ENCODE data around the gene PRKCZ. TPM values are rescaled to one million over a fixed set of nuclear protein-coding genes. Genes with fewer than 3 reads are reported as not detected.

PRKCZ gene
- total RNA-seq, 1 experiment from 2014 or later: 45.9 TPM

DNA sequence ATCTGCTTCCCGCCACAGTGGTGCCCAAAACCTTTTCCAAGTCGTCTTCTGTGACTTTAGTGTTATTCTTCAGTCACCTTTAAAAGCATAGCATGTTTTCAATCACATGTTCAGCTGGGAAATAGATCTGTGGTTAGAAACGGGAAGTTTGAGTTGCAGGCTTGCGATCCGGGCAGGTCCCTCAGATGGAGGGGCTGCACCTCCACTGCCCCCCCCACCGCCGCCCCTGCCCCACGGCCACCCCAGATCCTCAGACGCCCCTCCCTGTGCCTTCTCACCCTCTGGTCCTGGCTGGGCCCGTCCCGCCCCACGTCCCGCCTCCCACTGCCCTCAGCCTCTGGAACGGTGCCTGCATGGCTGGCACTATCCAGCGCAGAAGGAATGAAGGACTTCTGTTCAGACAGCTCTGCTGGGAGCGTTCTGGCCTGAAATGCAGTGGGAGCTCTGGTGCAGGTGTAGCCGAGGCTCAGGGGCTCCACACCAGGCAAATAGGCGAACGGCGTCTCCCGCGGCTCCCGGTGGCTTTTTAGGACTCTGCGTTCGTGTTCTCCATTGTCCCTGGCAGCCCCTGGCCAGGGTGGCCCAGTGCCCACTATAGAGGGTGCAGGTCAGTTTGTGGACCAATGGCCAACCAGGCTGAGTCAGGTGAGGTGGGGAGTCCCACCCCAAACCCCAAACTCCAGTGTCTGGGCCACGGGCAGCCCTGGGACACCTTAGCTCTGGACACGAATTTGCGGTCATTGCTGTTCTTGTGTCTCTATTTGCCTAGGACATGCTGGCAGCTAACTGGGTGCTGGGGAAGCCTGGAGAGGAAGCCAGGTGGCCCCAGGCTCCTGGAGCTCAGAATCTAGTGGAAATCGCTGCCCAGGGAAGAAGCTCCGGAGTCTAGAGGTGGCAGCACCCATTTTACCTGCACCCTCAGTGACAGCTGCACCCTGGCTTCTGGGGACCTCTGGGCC is 77.3 kb downstream of the PRKCZ start:
- DNase-seq: peak in 1 of 2 experiments; percentile 19
- BruUV-seq (replicated peaks): no TSS peak
- ChIA-PET CTCF (no interaction called here), POLR2A (no interaction called here)
- H3K9me3 ChIP-seq: no peaks in the 10 kb centered on the region
- intact Hi-C loops (cut with micrococcal nuclease; ENCODE audit: unreplicated experiment): no loop called here
- Mint-ChIP-seq H3K4me3 (ENCODE audit: unreplicated experiment) (no peak overlapping the region), H3K27me3 (ENCODE audit: insufficient read depth, unreplicated experiment) (no peaks in the 10 kb centered on the region), H3K27ac (ENCODE audit: unreplicated experiment) (no peak overlapping the region), H3K9me3 (ENCODE audit: unreplicated experiment) (no peaks in the 10 kb centered on the region), H3K36me3 (ENCODE audit: insufficient read depth, unreplicated experiment) (no peaks in the 10 kb centered on the region), H3K4me1 (ENCODE audit: low read depth, unreplicated experiment) (peaks cover under 1% of the 10 kb centered on the region)
- H3K27me3 ChIP-seq (replicated peaks; ENCODE audit: control insufficient read depth, insufficient read depth, low read length): no peaks in the 10 kb centered on the region
- no peaks in the 10 kb centered on the region for H3K4me1 ChIP-seq
- peaks cover 1% of the 10 kb centered on the region; the same call in 1 of the 2 replicates for H3K36me3 ChIP-seq (ENCODE audit: control insufficient read depth, insufficient read depth, low read length)
- TF ChIP-seq, protein P1, sequence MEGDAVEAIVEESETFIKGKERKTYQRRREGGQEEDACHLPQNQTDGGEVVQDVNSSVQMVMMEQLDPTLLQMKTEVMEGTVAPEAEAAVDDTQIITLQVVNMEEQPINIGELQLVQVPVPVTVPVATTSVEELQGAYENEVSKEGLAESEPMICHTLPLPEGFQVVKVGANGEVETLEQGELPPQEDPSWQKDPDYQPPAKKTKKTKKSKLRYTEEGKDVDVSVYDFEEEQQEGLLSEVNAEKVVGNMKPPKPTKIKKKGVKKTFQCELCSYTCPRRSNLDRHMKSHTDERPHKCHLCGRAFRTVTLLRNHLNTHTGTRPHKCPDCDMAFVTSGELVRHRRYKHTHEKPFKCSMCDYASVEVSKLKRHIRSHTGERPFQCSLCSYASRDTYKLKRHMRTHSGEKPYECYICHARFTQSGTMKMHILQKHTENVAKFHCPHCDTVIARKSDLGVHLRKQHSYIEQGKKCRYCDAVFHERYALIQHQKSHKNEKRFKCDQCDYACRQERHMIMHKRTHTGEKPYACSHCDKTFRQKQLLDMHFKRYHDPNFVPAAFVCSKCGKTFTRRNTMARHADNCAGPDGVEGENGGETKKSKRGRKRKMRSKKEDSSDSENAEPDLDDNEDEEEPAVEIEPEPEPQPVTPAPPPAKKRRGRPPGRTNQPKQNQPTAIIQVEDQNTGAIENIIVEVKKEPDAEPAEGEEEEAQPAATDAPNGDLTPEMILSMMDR (IDR thresholded peaks at IDR 0.05; ENCODE audit: insufficient read depth in 1 of 2, low read depth in 1 of 2, low read length in 1 of 2, severe bottlenecking in 1 of 2, unreplicated experiment in 1 of 2): no peak
- no peak overlapping the region for H3K4me3 ChIP-seq (ENCODE audit: low read depth, low read length)

DNA sequence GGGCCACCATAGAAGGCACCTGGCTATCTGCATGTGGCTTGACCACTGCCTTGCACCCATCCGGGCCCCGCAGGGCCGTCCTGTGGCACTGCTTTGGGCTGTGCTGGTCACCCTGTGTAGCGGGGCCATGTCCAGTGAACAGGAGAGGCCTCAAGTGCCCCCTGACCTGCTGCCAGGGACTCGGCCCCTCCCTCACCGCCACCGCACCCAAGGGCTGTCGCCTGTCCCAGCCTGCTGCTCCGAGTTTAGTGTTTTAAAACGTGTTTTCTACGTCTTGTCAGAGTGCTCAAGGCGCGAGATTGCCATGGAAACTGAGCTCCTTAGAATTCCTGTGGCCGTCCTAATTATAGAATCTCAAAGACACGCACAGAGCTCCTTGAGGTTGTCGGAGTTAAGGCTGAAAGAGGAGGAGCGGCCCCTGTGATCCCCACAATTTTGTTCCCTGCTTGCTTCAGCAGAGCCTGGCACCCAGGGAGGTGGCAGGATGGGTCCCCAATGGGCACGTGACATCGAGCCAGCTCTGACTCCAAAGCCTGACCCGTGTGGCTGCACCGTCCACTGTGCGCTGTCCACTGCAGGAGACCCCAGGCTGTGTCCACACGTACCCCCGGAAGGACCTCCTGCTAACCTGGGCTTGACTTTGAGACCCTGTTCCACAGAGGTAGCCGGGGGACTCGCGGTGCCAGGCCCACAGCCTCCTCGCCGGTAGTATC is 78.1 kb downstream of the PRKCZ start:
- Histone ChIP-seq H3K36me3 (ENCODE audit: control insufficient read depth, insufficient read depth, low read length) (peaks cover 1% of the 10 kb centered on the region; the same call in 1 of the 2 replicates), H3K4me1 (no peaks in the 10 kb centered on the region), H3K4me3 (ENCODE audit: low read depth, low read length) (no peak overlapping the region), H3K9me3 (no peaks in the 10 kb centered on the region), H3K27me3 (replicated peaks; ENCODE audit: control insufficient read depth, insufficient read depth, low read length) (no peaks in the 10 kb centered on the region)
- peaks cover 5% of the 10 kb centered on the region for H3K4me1 Mint-ChIP-seq (ENCODE audit: low read depth, unreplicated experiment)
- no peaks in the 10 kb centered on the region for H3K9me3 Mint-ChIP-seq (ENCODE audit: unreplicated experiment)
- no peak overlapping the region for H3K4me3 Mint-ChIP-seq (ENCODE audit: unreplicated experiment)
- ChIA-PET POLR2A (no interaction called here), CTCF (no interaction called here)
- H3K27ac Mint-ChIP-seq (ENCODE audit: unreplicated experiment): no peak overlapping the region
- BruUV-seq (replicated peaks): no TSS peak
- intact Hi-C loops (cut with micrococcal nuclease; ENCODE audit: unreplicated experiment): no loop called here
- DNase-seq: no peak
- no peaks in the 10 kb centered on the region for H3K27me3 Mint-ChIP-seq (ENCODE audit: insufficient read depth, unreplicated experiment)
- H3K36me3 Mint-ChIP-seq (ENCODE audit: insufficient read depth, unreplicated experiment): no peaks in the 10 kb centered on the region
- TF ChIP-seq, protein P1 (IDR thresholded peaks at IDR 0.05; ENCODE audit: insufficient read depth in 1 of 2, low read depth in 1 of 2, low read length in 1 of 2, severe bottlenecking in 1 of 2, unreplicated experiment in 1 of 2): no peak

DNA sequence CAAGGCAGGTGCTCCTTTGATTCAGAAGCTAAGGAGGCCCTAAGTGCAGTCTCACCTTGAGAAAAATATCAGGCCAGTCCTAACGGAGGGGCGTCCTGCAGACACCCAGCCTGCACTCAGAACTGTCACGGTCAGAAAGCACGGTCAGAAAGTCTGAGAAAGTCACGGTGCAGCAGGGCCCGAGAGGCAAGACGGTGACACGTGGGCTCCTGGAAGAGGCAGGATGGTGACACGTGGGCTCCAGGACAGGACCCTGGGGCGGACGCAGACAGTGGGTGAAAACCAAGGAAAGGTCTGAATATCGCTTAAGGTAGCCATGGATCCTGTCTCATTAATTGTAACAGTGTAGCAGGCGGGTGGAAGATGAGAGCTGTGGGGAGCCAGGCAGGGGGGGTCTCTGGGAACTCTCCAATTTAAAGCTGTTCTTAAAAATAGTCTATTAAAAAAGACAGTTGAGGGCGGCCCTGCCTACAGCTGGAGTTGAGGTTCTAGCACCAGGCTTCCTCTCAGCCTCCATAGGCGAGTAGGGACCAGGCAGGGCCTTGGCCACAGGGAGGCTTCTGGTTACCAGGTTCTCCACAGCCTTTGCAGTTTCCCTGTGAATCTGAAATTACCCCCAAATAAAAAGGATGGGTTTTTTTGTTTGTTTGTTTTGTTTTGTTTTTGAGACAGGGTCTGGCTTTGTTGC is 79.2 kb downstream of the PRKCZ start:
- Mint-ChIP-seq H3K9me3 (ENCODE audit: unreplicated experiment) (no peaks in the 10 kb centered on the region), H3K27ac (ENCODE audit: unreplicated experiment) (no peak overlapping the region), H3K4me1 (ENCODE audit: low read depth, unreplicated experiment) (peaks cover 5% of the 10 kb centered on the region), H3K36me3 (ENCODE audit: insufficient read depth, unreplicated experiment) (no peaks in the 10 kb centered on the region), H3K4me3 (ENCODE audit: unreplicated experiment) (no peak overlapping the region), H3K27me3 (ENCODE audit: insufficient read depth, unreplicated experiment) (no peaks in the 10 kb centered on the region)
- peaks cover 10% of the 10 kb centered on the region for H3K4me1 ChIP-seq
- no peak overlapping the region for H3K4me3 ChIP-seq (ENCODE audit: low read depth, low read length)
- peaks cover 1% of the 10 kb centered on the region; the same call in 1 of the 2 replicates for H3K36me3 ChIP-seq (ENCODE audit: control insufficient read depth, insufficient read depth, low read length)
- no peak for DNase-seq
- H3K27me3 ChIP-seq (replicated peaks; ENCODE audit: control insufficient read depth, insufficient read depth, low read length): no peaks in the 10 kb centered on the region
- CTCF ChIA-PET: no interaction called here
- no TSS peak for BruUV-seq (replicated peaks)
- intact Hi-C loops (cut with micrococcal nuclease; ENCODE audit: unreplicated experiment): no loop called here
- TF ChIP-seq, protein P1 (IDR thresholded peaks at IDR 0.05; ENCODE audit: insufficient read depth in 1 of 2, low read depth in 1 of 2, low read length in 1 of 2, severe bottlenecking in 1 of 2, unreplicated experiment in 1 of 2): no peak
- H3K9me3 ChIP-seq: no peaks in the 10 kb centered on the region
- POLR2A ChIA-PET: no interaction called here
